H1 (cell line): ENCODE results near the gene ACTN2. TPM values are rescaled to one million over a fixed set of nuclear protein-coding genes. Genes with fewer than 3 reads are reported as not detected.

Experiments
- CTCF ChIA-PET: fragments of 300-600 bp; sonication (Branson Sonifier 250); formaldehyde crosslinking; loops from one replicate; lab custom pipeline; 2021; ENCODE audit not compliant: partially characterized antibody; lab: Charles Lee
- POLR2A ChIA-PET: fragments of 300-600 bp; sonication (Branson Sonifier 250); formaldehyde crosslinking; loops from one replicate; lab custom pipeline; 2021; ENCODE audit warnings: inconsistent platforms; ENCODE audit not compliant: partially characterized antibody; lab: Charles Lee
- DNase-seq, 2 experiments: peaks; one replicate each; pipeline versions ENCODE4 v3.0.0 to v3.0.0-alpha.2; 2010 to 2022; ENCODE audit warnings: low spot score in 2 of 2, low read depth in 1 of 2, mixed read lengths in 1 of 2
- FAIRE-seq: peaks from 2 replicates; lab custom pipeline; 2011; peaks lifted over from hg19 to GRCh38; lab: Jason Lieb, UNC
- H2AFZ ChIP-seq: 2 replicates; pipeline ENCODE4 v1.8.1; 2012; ENCODE audit warnings: low read length, inconsistent platforms
- H2AK5ac ChIP-seq: 2 replicates; pipeline ENCODE4 v1.6.1; 2013; ENCODE audit warnings: low read depth, low read length
- H2BK120ac ChIP-seq: replicated peaks from 2 replicates; pipeline ENCODE3; 2013; ENCODE audit warnings: low read depth, low read length, inconsistent platforms
- H2BK12ac ChIP-seq: 2 replicates; pipeline ENCODE4 v1.6.1; 2013; ENCODE audit warnings: low read depth, low read length
- H2BK15ac ChIP-seq: 2 replicates; pipeline ENCODE4 v1.6.1; 2013; ENCODE audit warnings: low read length
- H2BK20ac ChIP-seq: 2 replicates; pipeline ENCODE4 v1.6.1; 2013; ENCODE audit warnings: low read length
- H2BK5ac ChIP-seq: 2 replicates; pipeline ENCODE4 v1.6.1; 2013; ENCODE audit warnings: low read depth, low read length
- H3K14ac ChIP-seq: 2 replicates; pipeline ENCODE4 v1.6.1; 2013; ENCODE audit warnings: inconsistent platforms; ENCODE audit not compliant: insufficient read length
- H3K18ac ChIP-seq: 2 replicates; pipeline ENCODE4 v1.6.1; 2013; ENCODE audit warnings: low read length; ENCODE audit errors: extremely low read depth
- H3K23ac ChIP-seq: 2 replicates; pipeline ENCODE4 v1.6.1; 2013; ENCODE audit warnings: inconsistent platforms; ENCODE audit not compliant: insufficient read length
- H3K23me2 ChIP-seq: 2 replicates; pipeline ENCODE4 v1.6.1; 2013; ENCODE audit warnings: low read depth, low read length
- H3K27ac ChIP-seq: 2 replicates; pipeline ENCODE4 v1.6.1; 2011; ENCODE audit warnings: low read depth, low read length, inconsistent platforms
- H3K27me3 ChIP-seq, 4 experiments: replicated peaks in 1 of 4; 1 replicate in 1 of 4; 2 replicates in 3 of 4; pipeline versions ENCODE4 v1.6.1 to v1.8.1; 2011 to 2013; ENCODE audit warnings: low read length in 3 of 4, mild to moderate bottlenecking in 3 of 4, inconsistent platforms in 2 of 4, mixed read lengths in 2 of 4, moderate library complexity in 1 of 4; ENCODE audit not compliant: control insufficient read depth in 3 of 4, insufficient read depth in 3 of 4; ENCODE audit errors: extremely low read depth in 1 of 4
- H3K36me3 ChIP-seq, 4 experiments: 2 replicates each; pipeline versions ENCODE4 v1.6.1 to v1.8.1; 2011 to 2013; ENCODE audit warnings: mild to moderate bottlenecking in 4 of 4, low read length in 3 of 4, moderate library complexity in 2 of 4, control low read depth in 1 of 4, inconsistent platforms in 1 of 4; ENCODE audit not compliant: insufficient read depth in 4 of 4, control insufficient read depth in 2 of 4
- H3K4ac ChIP-seq: replicated peaks from 2 replicates; pipeline ENCODE3; 2013; ENCODE audit warnings: low read length, low read depth, mixed read lengths, inconsistent platforms; ENCODE audit not compliant: insufficient read length
- H3K4me1 ChIP-seq, 4 experiments: replicated peaks in 1 of 4; 1 replicate in 1 of 4; 2 replicates in 3 of 4; pipeline versions ENCODE4 v1.6.1 to v1.8.1; 2011 to 2013; ENCODE audit warnings: low read length in 3 of 4, inconsistent platforms in 2 of 4, mixed read lengths in 1 of 4; ENCODE audit not compliant: insufficient read depth in 4 of 4, control insufficient read depth in 3 of 4
- H3K4me2 ChIP-seq, 2 experiments: 2 replicates each; pipeline versions ENCODE4 v1.6.1 to v1.8.1; 2011 to 2013; ENCODE audit warnings: low read depth in 2 of 2, low read length in 2 of 2, control low read depth in 1 of 2, inconsistent platforms in 1 of 2, mild to moderate bottlenecking in 1 of 2; ENCODE audit not compliant: insufficient read depth in 1 of 2
- H3K4me3 ChIP-seq, 4 experiments: fragments of 200-600, 300-600 bp in 1 of 4; sonication (generic), shearing (Covaris generic), sonication (Bioruptor Twin) in 1 of 4; 2 replicates each; pipeline versions ENCODE4 v1.5.1 to v1.8.1; 2011 to 2016; ENCODE audit warnings: low read length in 4 of 4, low read depth in 3 of 4, control low read depth in 2 of 4, inconsistent platforms in 2 of 4, mild to moderate bottlenecking in 2 of 4, mixed read lengths in 1 of 4, moderate library complexity in 1 of 4; ENCODE audit not compliant: insufficient read depth in 2 of 4; ENCODE audit errors: extremely low read depth in 1 of 4
- H3K56ac ChIP-seq: replicated peaks from 2 replicates; pipeline ENCODE3; 2013; ENCODE audit warnings: low read depth, mild to moderate bottlenecking, mixed read lengths, low read length, inconsistent platforms; ENCODE audit not compliant: insufficient read length
- H3K79me1 ChIP-seq: 2 replicates; pipeline ENCODE4 v1.6.1; 2013; ENCODE audit warnings: low read depth, low read length, control low read depth
- H3K79me2 ChIP-seq, 2 experiments: 2 replicates each; pipeline versions ENCODE4 v1.6.1 to v1.8.1; 2012 to 2013; ENCODE audit warnings: low read length in 2 of 2, mild to moderate bottlenecking in 2 of 2, inconsistent platforms in 1 of 2; ENCODE audit not compliant: insufficient read depth in 2 of 2, control insufficient read depth in 1 of 2
- H3K9ac ChIP-seq, 4 experiments: replicated peaks in 1 of 4; 1 replicate in 1 of 4; 2 replicates in 3 of 4; pipeline versions ENCODE4 v1.6.1 to v1.8.1; 2011 to 2013; ENCODE audit warnings: low read depth in 3 of 4, low read length in 3 of 4, control low read depth in 2 of 4, mild to moderate bottlenecking in 2 of 4, moderate library complexity in 2 of 4, inconsistent platforms in 1 of 4; ENCODE audit errors: extremely low read depth in 1 of 4
- H3K9me3 ChIP-seq, 2 experiments: 2 replicates each; pipeline versions ENCODE4 v1.6.1 to v1.8.1; 2012 to 2013; ENCODE audit warnings: mild to moderate bottlenecking in 2 of 2, moderate library complexity in 2 of 2, control low read depth in 1 of 2, inconsistent platforms in 1 of 2, low read depth in 1 of 2, low read length in 1 of 2, mixed read lengths in 1 of 2; ENCODE audit not compliant: insufficient read depth in 2 of 2
- H4K20me1 ChIP-seq, 2 experiments: replicated peaks in 1 of 2; 2 replicates each; pipeline versions ENCODE3 to v1.8.1; 2011 to 2013; ENCODE audit warnings: inconsistent platforms in 2 of 2, low read length in 2 of 2, mild to moderate bottlenecking in 1 of 2; ENCODE audit not compliant: insufficient read depth in 2 of 2, control insufficient read depth in 1 of 2
- H4K5ac ChIP-seq: 2 replicates; pipeline ENCODE4 v1.6.1; 2013; ENCODE audit warnings: low read length, low read depth, mixed read lengths, inconsistent platforms; ENCODE audit not compliant: insufficient read length
- H4K8ac ChIP-seq: 2 replicates; pipeline ENCODE4 v1.8.0; 2013; ENCODE audit warnings: mild to moderate bottlenecking, moderate library complexity, low read length, inconsistent platforms; ENCODE audit not compliant: insufficient read depth; ENCODE audit errors: extremely low read depth
- H4K91ac ChIP-seq: replicated peaks from 2 replicates; pipeline ENCODE3; 2013; ENCODE audit warnings: low read length, mixed read lengths, inconsistent platforms; ENCODE audit not compliant: insufficient read length
- CHD2 ChIP-seq: IDR thresholded peaks from 2 replicates; pipeline ENCODE4 v1.6.1; 2012; ENCODE audit warnings: low read length, improper control_type of control experiment
- E2F6 ChIP-seq: IDR thresholded peaks from 2 replicates; pipeline ENCODE4 v1.6.1; 2012; ENCODE audit warnings: inconsistent platforms
- JUN ChIP-seq: IDR thresholded peaks from 2 replicates; pipeline ENCODE4 v1.6.1; 2011; ENCODE audit warnings: low read depth, mild to moderate bottlenecking, improper control_type of control experiment, low read length
- POU5F1 ChIP-seq: IDR thresholded peaks from 2 replicates; pipeline ENCODE4 v1.6.1; 2011; ENCODE audit warnings: low read depth, mild to moderate bottlenecking, low read length, moderate library complexity
- SRF ChIP-seq: IDR thresholded peaks from 2 replicates; pipeline ENCODE4 v1.6.1; 2011; ENCODE audit warnings: mild to moderate bottlenecking, low read depth, low read length, moderate library complexity
- WGBS, 2 experiments: shearing (Covaris generic) in 1 of 2; methylation state at CpG; one replicate each; pipeline versions ENCODE4 v1.1.6 to v1.1.7; 2013 to 2015; ENCODE audit warnings: low lambda C conversion rate in 2 of 2, mixed read lengths in 2 of 2, inconsistent platforms in 1 of 2, low coverage in 1 of 2, missing lambda C conversion rate in 1 of 2; ENCODE audit not compliant: insufficient replicate concordance in 2 of 2, insufficient coverage in 1 of 2, insufficient read length in 1 of 2; ENCODE audit errors: extremely low coverage in 1 of 2, missing lambda C conversion rate in 1 of 2; 5-methylcytosine and 5-hydroxymethylcytosine counted together
- polyA plus RNA-seq, 7 experiments: library from polyadenylated mRNA; depleted of rRNA in 3 of 7; stranded (reverse) in 5 of 7; unstranded in 2 of 7; fragments of >200 nt in 5 of 7; fragments of 200-250 nt in 2 of 7; gene quantifications; 1 replicate in 5 of 7; 2 replicates in 1 of 7; 4 replicates in 1 of 7; pipeline versions ENCODE4 v1.2.1 to v1.2.3, GENCODE V29; 2011 to 2013; ENCODE audit warnings: missing spikeins in 2 of 7, mixed read lengths in 2 of 7
- total RNA-seq: library from RNA; stranded (reverse); fragmentation: NEBNext Ultra II Directional; extraction: Animal tissue kit (Norgen Biotek cat#: 25700); gene quantifications from 2 replicates; pipeline ENCODE4 v1.2.1, GENCODE V29; 2021

Gene ACTN2
- total and polyA plus RNA-seq, 2 of the 8 experiments (the other 6 are each of a cell fraction or from before 2014, with no cell fraction given): 1.9 to 4.1 TPM

DNA sequence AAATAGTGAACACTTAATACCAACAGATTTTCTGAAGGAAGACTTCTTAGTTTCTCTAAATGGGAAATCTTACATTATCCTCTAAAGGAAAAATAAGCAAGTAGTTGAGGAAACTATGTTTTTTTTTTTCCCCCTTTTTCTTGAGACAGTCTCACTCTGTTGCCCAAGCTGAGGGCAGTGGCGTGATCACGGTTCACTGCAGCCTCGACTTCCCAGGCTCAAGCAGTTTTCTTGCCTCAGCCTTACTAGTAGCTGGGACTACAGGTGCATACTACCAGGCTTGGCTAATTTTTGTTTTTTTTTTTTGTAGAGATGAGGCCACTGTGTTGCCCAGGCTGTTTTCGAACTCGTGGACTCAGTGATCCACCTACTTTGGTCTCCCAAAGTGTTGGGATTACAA is 112.7 kb downstream of the ACTN2 start:
- no peaks in the 10 kb centered on the region for H3K9me3 ChIP-seq
- no peak overlapping the region for H4K5ac ChIP-seq
- H3K9ac ChIP-seq: no peak overlapping the region
- WGBS, 2 experiments: 93% methylated on average over 5 of the region's 5 CpGs; no CpG with 5 or more reads in 1 of the 2 experiments
- FAIRE-seq (no peak), DNase-seq (no peak)
- no peaks in the 10 kb centered on the region for H3K27me3 ChIP-seq
- no peak overlapping the region for H4K91ac ChIP-seq
- no peak overlapping the region for H2AK5ac ChIP-seq
- no peak overlapping the region for H3K27ac ChIP-seq
- H2BK12ac ChIP-seq: no peak overlapping the region
- H3K4me1 ChIP-seq: no peaks in the 10 kb centered on the region; a peak in 1 of 7 replicates
- ChIA-PET POLR2A (no interaction called here), CTCF (interaction anchor here (0.8 to 2.5 kb wide), 2 partner anchors 10 to 40 kb away, joined by 3 to 14 read pairs; no protein-coding TSS in a partner anchor)
- H3K4me2 ChIP-seq: no peak overlapping the region
- H2BK15ac ChIP-seq: no peak overlapping the region
- no peak overlapping the region for H2BK20ac ChIP-seq
- no peak overlapping the region for H3K14ac ChIP-seq
- peaks cover 0 to 33% of the 10 kb centered on the region in 2 experiments; a peak in 2 of 4 replicates for H3K79me2 ChIP-seq
- H3K4me3 ChIP-seq: no peak overlapping the region
- no peak overlapping the region for H3K23ac ChIP-seq
- H3K56ac ChIP-seq: no peak overlapping the region
- H2AFZ ChIP-seq: no peak overlapping the region
- H3K4ac ChIP-seq: no peak overlapping the region
- peaks cover 3% of the 10 kb centered on the region; the same call in 1 of the 2 replicates for H3K79me1 ChIP-seq
- H3K18ac ChIP-seq: no peak overlapping the region
- H3K23me2 ChIP-seq: peaks cover 14% of the 10 kb centered on the region
- H2BK120ac ChIP-seq: no peak overlapping the region
- no peak overlapping the region for H2BK5ac ChIP-seq
- TF ChIP-seq E2F6 (no peak), SRF (no peak), JUN (no peak), POU5F1 (no peak), CHD2 (no peak)
- TF ChIP-seq, all 59 proteins: peak for 0
- no peaks in the 10 kb centered on the region; a peak in 1 of 8 replicates for H3K36me3 ChIP-seq
- no peak overlapping the region for H4K8ac ChIP-seq
- peaks cover 2 to 4% of the 10 kb centered on the region in 2 experiments for H4K20me1 ChIP-seq
